Measurements from ENCODE around the gene TAF3.

The TAF3 gene

DNA sequence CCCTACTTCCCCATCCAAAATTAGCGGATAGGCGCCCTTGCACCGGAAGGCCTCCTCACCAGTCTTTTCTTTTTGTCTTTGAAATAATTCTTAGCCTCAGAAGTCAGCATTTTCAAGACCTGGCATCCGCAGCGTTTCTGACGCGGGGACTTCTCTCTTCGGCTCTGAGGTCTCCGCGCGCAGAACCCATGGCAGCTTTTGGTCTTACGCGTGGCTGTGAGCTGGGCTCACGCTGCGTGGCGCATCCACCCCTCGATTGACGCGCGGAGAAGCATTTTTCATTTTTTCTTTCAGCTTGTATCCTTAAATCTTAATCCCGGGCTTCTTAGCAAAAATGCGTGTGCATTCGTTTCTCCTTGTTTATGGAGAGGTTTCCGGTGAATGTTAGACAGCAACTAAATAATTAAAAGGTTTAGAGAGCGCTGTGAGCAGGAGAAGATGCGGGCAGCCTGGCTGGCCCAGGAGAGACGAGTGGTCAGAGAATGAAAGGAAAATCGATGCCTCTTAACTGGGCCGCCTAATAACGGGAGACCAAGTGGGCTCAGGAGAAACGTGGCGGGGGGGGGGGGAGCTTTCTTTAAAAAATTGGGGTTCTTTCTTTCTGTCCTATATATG is 234.1 kb downstream of the TAF3 start:
- Histone ChIP-seq H3K4ac (ENCODE audit: low read depth, low read length) (peak overlapping the region; percentile 75), H3K23ac (ENCODE audit: low read length) (peak overlapping the region; percentile 48), H3K36me3 (ENCODE audit: control insufficient read depth, insufficient read depth, low read length) (no peaks in the 10 kb centered on the region), H4K5ac (ENCODE audit: low read length) (no peak overlapping the region), H4K8ac (ENCODE audit: low read depth, low read length) (no peak overlapping the region), H2BK120ac (ENCODE audit: low read depth, low read length) (peak overlapping the region; percentile 13), H3K4me3 (ENCODE audit: low read length) (peak overlapping the region; percentile 43), H3K4me1 (ENCODE audit: control insufficient read depth, low read depth, low read length) (peaks cover 10% of the 10 kb centered on the region), H3K79me1 (ENCODE audit: low read length) (peaks cover 2% of the 10 kb centered on the region), H3K9ac (ENCODE audit: low read length) (peak overlapping the region; percentile 85), H3K79me2 (ENCODE audit: control insufficient read depth, insufficient read depth, low read length) (peaks cover 27% of the 10 kb centered on the region), H3K4me2 (ENCODE audit: low read length) (peak overlapping the region; percentile 94), H3K27ac (ENCODE audit: low read depth, low read length) (peak overlapping the region; percentile 50), H3K18ac (ENCODE audit: low read length) (peak overlapping the region; percentile 94), H2AK5ac (ENCODE audit: low read length) (no peak overlapping the region), H3K56ac (ENCODE audit: low read length) (peak overlapping the region; percentile 97), H3K27me3 (ENCODE audit: insufficient read depth, low read length, poor library complexity) (no peaks in the 10 kb centered on the region), H2BK15ac (replicated peaks; ENCODE audit: low read depth) (peak overlapping the region; percentile 60), H2BK5ac (ENCODE audit: low read length) (peak overlapping the region; percentile 85)
- no CpG with 5 or more reads among the region's 32 CpGs for WGBS (ENCODE audit: extremely low coverage, insufficient coverage, low lambda C conversion rate)
- DNase-seq, result no peak

GRCh38 chr10:8052956-8053445 is 234.7 kb downstream of the TAF3 start:
- Histone ChIP-seq H3K9ac (ENCODE audit: low read length) (peak overlapping the region; percentile 85), H2BK5ac (ENCODE audit: low read length) (no peak overlapping the region), H3K4me3 (ENCODE audit: low read length) (no peak overlapping the region), H3K4ac (ENCODE audit: low read depth, low read length) (peak overlapping the region; percentile 75), H4K8ac (ENCODE audit: low read depth, low read length) (no peak overlapping the region), H2AK5ac (ENCODE audit: low read length) (no peak overlapping the region), H3K56ac (ENCODE audit: low read length) (peak overlapping the region; percentile 97), H2BK15ac (replicated peaks; ENCODE audit: low read depth) (no peak overlapping the region), H2BK120ac (ENCODE audit: low read depth, low read length) (peak overlapping the region; percentile 13), H4K5ac (ENCODE audit: low read length) (no peak overlapping the region), H3K36me3 (ENCODE audit: control insufficient read depth, insufficient read depth, low read length) (no peaks in the 10 kb centered on the region), H3K4me1 (ENCODE audit: control insufficient read depth, low read depth, low read length) (peaks cover 12% of the 10 kb centered on the region), H3K27ac (ENCODE audit: low read depth, low read length) (no peak overlapping the region), H3K79me2 (ENCODE audit: control insufficient read depth, insufficient read depth, low read length) (peaks cover 31% of the 10 kb centered on the region), H3K79me1 (ENCODE audit: low read length) (peaks cover 3% of the 10 kb centered on the region), H3K18ac (ENCODE audit: low read length) (peak overlapping the region; percentile 94), H3K27me3 (ENCODE audit: insufficient read depth, low read length, poor library complexity) (no peaks in the 10 kb centered on the region), H3K23ac (ENCODE audit: low read length) (no peak overlapping the region), H3K4me2 (ENCODE audit: low read length) (peak overlapping the region; percentile 41)
- DNase-seq, result no peak
- no CpG with 5 or more reads among the region's 17 CpGs for WGBS (ENCODE audit: extremely low coverage, insufficient coverage, low lambda C conversion rate)

GRCh38 chr10:8053446-8054243 is 235.3 kb downstream of the TAF3 start:
- WGBS (ENCODE audit: extremely low coverage, insufficient coverage, low lambda C conversion rate), result no CpG with 5 or more reads among the region's 60 CpGs
- H4K5ac ChIP-seq (ENCODE audit: low read length), result no peak overlapping the region

DNA sequence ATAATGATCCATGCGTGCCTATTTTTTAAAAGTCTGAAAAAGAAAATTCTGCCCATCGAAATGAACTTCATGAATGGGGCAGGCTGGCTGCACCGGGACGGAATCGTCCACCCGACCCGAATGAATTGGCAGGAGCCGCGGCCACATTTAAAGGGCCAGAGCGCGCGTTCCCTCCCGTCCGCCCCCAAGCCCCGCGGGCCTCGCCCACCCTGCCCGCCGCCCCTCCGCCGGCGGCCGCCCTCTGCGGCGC is 235.9 kb downstream of the TAF3 start:
- H3K4me1 ChIP-seq (ENCODE audit: control insufficient read depth, low read depth, low read length), result peaks cover 14% of the 10 kb centered on the region
- H3K4ac ChIP-seq (ENCODE audit: low read depth, low read length), result no peak overlapping the region
- DNase-seq, result no peak
- H3K27me3 ChIP-seq (ENCODE audit: insufficient read depth, low read length, poor library complexity), result no peaks in the 10 kb centered on the region
- H2BK120ac ChIP-seq (ENCODE audit: low read depth, low read length), result no peak overlapping the region
- no CpG with 5 or more reads among the region's 25 CpGs for WGBS (ENCODE audit: extremely low coverage, insufficient coverage, low lambda C conversion rate)
- peaks cover 5% of the 10 kb centered on the region for H3K79me1 ChIP-seq (ENCODE audit: low read length)
- peak overlapping the region; percentile 63 for H3K4me2 ChIP-seq (ENCODE audit: low read length)
- H4K5ac ChIP-seq (ENCODE audit: low read length), result no peak overlapping the region
- peaks cover 41% of the 10 kb centered on the region for H3K79me2 ChIP-seq (ENCODE audit: control insufficient read depth, insufficient read depth, low read length)
- peak overlapping the region; percentile 66 for H3K27ac ChIP-seq (ENCODE audit: low read depth, low read length)
- peak overlapping the region; percentile 9 for H2BK5ac ChIP-seq (ENCODE audit: low read length)
- H3K18ac ChIP-seq (ENCODE audit: low read length), result peak overlapping the region; percentile 82
- peak overlapping the region; percentile 80 for H3K56ac ChIP-seq (ENCODE audit: low read length)
- no peak overlapping the region for H2AK5ac ChIP-seq (ENCODE audit: low read length)
- peak overlapping the region; percentile 64 for H3K9ac ChIP-seq (ENCODE audit: low read length)
- H2BK15ac ChIP-seq (replicated peaks; ENCODE audit: low read depth), result no peak overlapping the region
- peaks cover 2% of the 10 kb centered on the region for H3K36me3 ChIP-seq (ENCODE audit: control insufficient read depth, insufficient read depth, low read length)
- H4K8ac ChIP-seq (ENCODE audit: low read depth, low read length), result no peak overlapping the region
- H3K23ac ChIP-seq (ENCODE audit: low read length), result no peak overlapping the region
- H3K4me3 ChIP-seq (ENCODE audit: low read length), result peak overlapping the region; percentile 28

More at GRCh38 chr10:8053446-8054243, 235.3 kb downstream of the TAF3 start:
- Histone ChIP-seq H3K27me3 (ENCODE audit: insufficient read depth, low read length, poor library complexity) (no peaks in the 10 kb centered on the region), H3K79me1 (ENCODE audit: low read length) (peaks cover 4% of the 10 kb centered on the region), H3K9ac (ENCODE audit: low read length) (peak overlapping the region; percentile 64), H2BK5ac (ENCODE audit: low read length) (peak overlapping the region; percentile 9), H3K4me2 (ENCODE audit: low read length) (peak overlapping the region; percentile 63), H3K18ac (ENCODE audit: low read length) (peak overlapping the region; percentile 82), H3K56ac (ENCODE audit: low read length) (peak overlapping the region; percentile 80), H4K8ac (ENCODE audit: low read depth, low read length) (no peak overlapping the region), H2AK5ac (ENCODE audit: low read length) (no peak overlapping the region), H3K79me2 (ENCODE audit: control insufficient read depth, insufficient read depth, low read length) (peaks cover 37% of the 10 kb centered on the region), H3K4me3 (ENCODE audit: low read length) (peak overlapping the region; percentile 28), H3K23ac (ENCODE audit: low read length) (no peak overlapping the region), H2BK15ac (replicated peaks; ENCODE audit: low read depth) (no peak overlapping the region), H3K4me1 (ENCODE audit: control insufficient read depth, low read depth, low read length) (peaks cover 8% of the 10 kb centered on the region), H3K4ac (ENCODE audit: low read depth, low read length) (no peak overlapping the region), H3K27ac (ENCODE audit: low read depth, low read length) (peak overlapping the region; percentile 66), H3K36me3 (ENCODE audit: control insufficient read depth, insufficient read depth, low read length) (no peaks in the 10 kb centered on the region), H2BK120ac (ENCODE audit: low read depth, low read length) (no peak overlapping the region)
- peak; percentile 95 for DNase-seq

- H3K23ac ChIP-seq (ENCODE audit: low read length), result peak within 1 kb of the TSS; percentile 60
Observed at GRCh38 chr10:8054494-8055407, 236.4 kb downstream of the TAF3 start, which contains the start of gene GATA3. Gene GATA3, plus strand, starts transcription at chr10:8054688. Its CDS starts 968 bp downstream, at chr10:8055656.

More at GRCh38 chr10:8054494-8055407, 236.4 kb downstream of the TAF3 start, which contains the start of gene GATA3:
- Histone ChIP-seq H3K9ac (ENCODE audit: low read length) (peak within 1 kb of the TSS; percentile 85), H2BK15ac (replicated peaks; ENCODE audit: low read depth) (no peak within 1 kb of the TSS), H3K4ac (ENCODE audit: low read depth, low read length) (peak within 1 kb of the TSS; percentile 84), H3K4me2 (ENCODE audit: low read length) (peak within 1 kb of the TSS; percentile 63), H4K8ac (ENCODE audit: low read depth, low read length) (no peak within 1 kb of the TSS), H3K18ac (ENCODE audit: low read length) (peak within 1 kb of the TSS; percentile 98), H3K36me3 (ENCODE audit: control insufficient read depth, insufficient read depth, low read length) (peaks cover 3% of the 10 kb centered on the region), H3K27me3 (ENCODE audit: insufficient read depth, low read length, poor library complexity) (no peaks in the 10 kb centered on the region), H3K79me2 (ENCODE audit: control insufficient read depth, insufficient read depth, low read length) (peaks cover 44% of the 10 kb centered on the region), H4K5ac (ENCODE audit: low read length) (no peak within 1 kb of the TSS), H3K4me3 (ENCODE audit: low read length) (peak within 1 kb of the TSS; percentile 34), H2BK5ac (ENCODE audit: low read length) (peak within 1 kb of the TSS; percentile 29), H3K56ac (ENCODE audit: low read length) (peak within 1 kb of the TSS; percentile 90), H3K79me1 (ENCODE audit: low read length) (peaks cover 5% of the 10 kb centered on the region), H3K27ac (ENCODE audit: low read depth, low read length) (peak within 1 kb of the TSS; percentile 66), H2BK120ac (ENCODE audit: low read depth, low read length) (peak within 1 kb of the TSS; percentile 93), H2AK5ac (ENCODE audit: low read length) (no peak within 1 kb of the TSS), H3K4me1 (ENCODE audit: control insufficient read depth, low read depth, low read length) (peaks cover 17% of the 10 kb centered on the region)
- peak; percentile 97 for DNase-seq
- WGBS (ENCODE audit: extremely low coverage, insufficient coverage, low lambda C conversion rate), result no CpG with 5 or more reads among the region's 65 CpGs
